SU-DHL-6 (cell line): ENCODE measurements around the gene ACY1.

ENCODE experiments used
- H2AFZ ChIP-seq: fragments of 200-600 bp; sonication (generic); 2 replicates; pipeline ENCODE4 v1.6.1; 2014; ENCODE audit warnings: low read depth, mild to moderate bottlenecking, moderate library complexity, mixed read lengths, antibody characterized with exemption, low read length; ENCODE audit not compliant: severe bottlenecking
- H3F3A ChIP-seq: fragments of 200-600 bp; shearing (Covaris generic); 2 replicates; pipeline ENCODE4 v1.6.0; 2016; ENCODE audit warnings: antibody characterized with exemption, mild to moderate bottlenecking; ENCODE audit not compliant: insufficient read depth
- H3K27ac ChIP-seq: fragments of 200-600 bp; sonication (generic); 2 replicates; pipeline ENCODE4 v1.5.1; 2016; ENCODE audit warnings: low read depth, mild to moderate bottlenecking, low read length, moderate library complexity, mixed read lengths
- H3K27me3 ChIP-seq: fragments of 200-600 bp; sonication (generic), shearing (Covaris generic); 2 replicates; pipeline ENCODE4 v1.6.0; 2014; ENCODE audit warnings: mild to moderate bottlenecking, low read length
- H3K36me3 ChIP-seq: fragments of 200-600 bp; sonication (generic); 2 replicates; pipeline ENCODE4 v1.6.1; 2014; ENCODE audit warnings: mild to moderate bottlenecking, low read length, mixed read lengths
- H3K4me2 ChIP-seq: fragments of 300-600, 200-600 bp; shearing (Covaris generic), sonication (generic); 2 replicates; pipeline ENCODE4 v1.6.0; 2014; ENCODE audit warnings: low read length, low read depth, mild to moderate bottlenecking; ENCODE audit not compliant: poor library complexity, severe bottlenecking
- H3K4me3 ChIP-seq: fragments of 200-600 bp; sonication (generic); 2 replicates; pipeline ENCODE4 v1.5.1; 2014; ENCODE audit warnings: antibody characterized with exemption, low read length, mild to moderate bottlenecking, mixed read lengths; ENCODE audit not compliant: insufficient read depth, poor library complexity, severe bottlenecking
- H3K79me2 ChIP-seq: fragments of 200-600 bp; sonication (generic); 2 replicates; pipeline ENCODE4 v1.6.1; 2014; ENCODE audit warnings: mild to moderate bottlenecking, low read length, moderate library complexity; ENCODE audit not compliant: insufficient read depth
- H3K9ac ChIP-seq: fragments of 200-600 bp; sonication (generic); 2 replicates; pipeline ENCODE4 v1.7.0; 2014; ENCODE audit warnings: mild to moderate bottlenecking, low read length
- H3K9me2 ChIP-seq: fragments of 200-600 bp; sonication (generic); replicated peaks from 2 replicates; pipeline ENCODE4 v1.6.1; 2014; ENCODE audit warnings: low read length; ENCODE audit not compliant: insufficient read depth
- H3K9me3 ChIP-seq: fragments of 200-600 bp; sonication (generic); 2 replicates; pipeline ENCODE4 v1.6.1; 2014; ENCODE audit warnings: low read length, mixed read lengths; ENCODE audit not compliant: insufficient read depth
- H4K20me1 ChIP-seq: fragments of 200-600 bp; sonication (generic); 2 replicates; pipeline ENCODE4 v1.6.1; 2014; ENCODE audit warnings: low read depth, mild to moderate bottlenecking, antibody characterized with exemption, low read length, moderate library complexity, mixed read lengths
- CTCF ChIP-seq: fragments of 200-600 bp; sonication (generic); IDR thresholded peaks from one replicate; pipeline ENCODE4 v1.5.1; 2017; ENCODE audit warnings: antibody characterized with exemption, mild to moderate bottlenecking, low read length, moderate library complexity; ENCODE audit not compliant: insufficient read depth, poor library complexity, severe bottlenecking
- EZH2phosphoT487 ChIP-seq: fragments of 200-600 bp; sonication (generic), shearing (Covaris generic); conservative IDR thresholded peaks from 2 replicates; pipeline ENCODE4 v1.6.1; 2018; ENCODE audit warnings: mild to moderate bottlenecking, antibody characterized with exemption, low read length, moderate library complexity, mixed read lengths

The ACY1 gene

DNA sequence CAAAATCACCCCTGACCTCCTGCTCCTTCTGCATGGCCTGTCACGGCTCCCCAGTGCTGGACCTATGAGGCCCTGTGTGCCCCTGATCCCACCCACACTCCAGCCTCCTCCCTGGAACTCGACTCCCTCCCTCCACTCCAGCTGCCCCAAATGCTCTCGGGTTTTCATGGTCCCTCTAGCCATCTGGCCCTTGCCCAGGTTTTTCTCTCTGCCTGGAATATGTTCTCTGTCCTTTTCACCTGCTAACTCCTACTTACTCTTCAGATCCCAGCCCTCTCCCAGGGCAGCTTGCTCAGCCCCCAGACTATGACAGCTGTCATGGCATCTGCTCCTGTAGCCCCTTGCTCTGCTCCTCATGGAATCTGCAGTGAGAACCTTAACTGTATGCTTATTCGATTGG lies 42.7 kb downstream of the ACY1 start:
- Histone ChIP-seq H3K9me3 (no peaks in the 10 kb centered on the region), H3K4me3 (no peak overlapping the region), H3K9me2 (no peaks in the 10 kb centered on the region), H3F3A (no peaks in the 10 kb centered on the region), H3K9ac (no peak overlapping the region), H3K4me2 (no peak overlapping the region), H4K20me1 (no peaks in the 10 kb centered on the region), H3K27ac (no peak overlapping the region), H2AFZ (no peak overlapping the region), H3K36me3 (no peaks in the 10 kb centered on the region), H3K79me2 (no peaks in the 10 kb centered on the region), H3K27me3 (no peaks in the 10 kb centered on the region)
- no peak for TF ChIP-seq CTCF
- TF ChIP-seq EZH2phosphoT487: no peak

- Histone ChIP-seq H3K9ac (no peak overlapping the region), H3K27me3 (no peaks in the 10 kb centered on the region), H3K79me2 (no peaks in the 10 kb centered on the region), H3K9me2 (no peaks in the 10 kb centered on the region), H3K9me3 (no peaks in the 10 kb centered on the region), H4K20me1 (no peaks in the 10 kb centered on the region), H3K4me2 (no peak overlapping the region), H2AFZ (no peak overlapping the region), H3K36me3 (no peaks in the 10 kb centered on the region), H3F3A (no peaks in the 10 kb centered on the region), H3K4me3 (no peak overlapping the region), H3K27ac (no peak overlapping the region)
- TF ChIP-seq CTCF (no peak), EZH2phosphoT487 (no peak)
Measured at GRCh38 chr3:52028572-52028971, 45.2 kb downstream of the ACY1 start.

- Histone ChIP-seq H3K79me2 (no peaks in the 10 kb centered on the region), H4K20me1 (no peaks in the 10 kb centered on the region), H3K4me3 (no peak overlapping the region), H3K9me2 (no peaks in the 10 kb centered on the region), H3K9me3 (no peaks in the 10 kb centered on the region), H3K27ac (no peak overlapping the region), H3K4me2 (no peak overlapping the region), H3K9ac (no peak overlapping the region), H3F3A (no peaks in the 10 kb centered on the region), H3K36me3 (no peaks in the 10 kb centered on the region), H3K27me3 (no peaks in the 10 kb centered on the region), H2AFZ (no peak overlapping the region)
- TF ChIP-seq CTCF (no peak), EZH2phosphoT487 (no peak)
Measured at GRCh38 chr3:52029053-52029452, 45.7 kb downstream of the ACY1 start.

GRCh38 chr3:52029535-52029934 lies 46.2 kb downstream of the ACY1 start:
- no peaks in the 10 kb centered on the region for H3K27me3 ChIP-seq
- no peak overlapping the region for H3K4me2 ChIP-seq
- H3K27ac ChIP-seq: no peak overlapping the region
- H3K9ac ChIP-seq: no peak overlapping the region
- no peak overlapping the region for H3K4me3 ChIP-seq
- H2AFZ ChIP-seq: no peak overlapping the region
- H3K79me2 ChIP-seq: no peaks in the 10 kb centered on the region
- H4K20me1 ChIP-seq: no peaks in the 10 kb centered on the region
- no peaks in the 10 kb centered on the region for H3K36me3 ChIP-seq
- TF ChIP-seq EZH2phosphoT487: no peak
- TF ChIP-seq CTCF: no peak
- H3K9me2 ChIP-seq: no peaks in the 10 kb centered on the region
- H3K9me3 ChIP-seq: no peaks in the 10 kb centered on the region
- H3F3A ChIP-seq: no peaks in the 10 kb centered on the region
